Keratinocyte (primary cell): ENCODE data around the gene APCDD1. TPM values are rescaled to one million over a fixed set of nuclear protein-coding genes. Genes with fewer than 3 reads are reported as not detected.

Experiments
- DNase-seq: peaks from one replicate; pipeline ENCODE4 v3.0.0-alpha.2; 2011; ENCODE audit warnings: low read depth, missing footprints, low spot score
- FAIRE-seq: peaks from 2 replicates; lab custom pipeline; 2011; peaks lifted over from hg19 to GRCh38; lab: Jason Lieb, UNC
- H2AFZ ChIP-seq: 2 replicates; pipeline ENCODE4 v1.6.0; 2012; ENCODE audit warnings: low read length, control low read depth, inconsistent platforms; ENCODE audit not compliant: control insufficient read depth
- H3K27ac ChIP-seq: 2 replicates; pipeline ENCODE4 v1.5.1; 2011; ENCODE audit warnings: low read length; ENCODE audit not compliant: control insufficient read depth, insufficient read depth
- H3K27me3 ChIP-seq: 3 replicates; pipeline ENCODE4 v1.6.0; 2011; ENCODE audit warnings: low read length; ENCODE audit not compliant: control insufficient read depth, insufficient read depth; ENCODE audit errors: extremely low read depth
- H3K36me3 ChIP-seq, 2 experiments: 2 replicates in 1 of 2; 3 replicates in 1 of 2; pipeline ENCODE4 v1.5.1; 2011; ENCODE audit warnings: low read length in 2 of 2, mild to moderate bottlenecking in 1 of 2; ENCODE audit not compliant: control insufficient read depth in 2 of 2, insufficient read depth in 2 of 2; ENCODE audit errors: extremely low read depth in 1 of 2
- H3K4me1 ChIP-seq: 3 replicates; pipeline ENCODE4 v1.5.1; 2011; ENCODE audit warnings: low read length; ENCODE audit not compliant: control insufficient read depth, insufficient read depth; ENCODE audit errors: extremely low read depth
- H3K4me2 ChIP-seq: 3 replicates; pipeline ENCODE4 v1.6.0; 2011; ENCODE audit warnings: low read depth, low read length; ENCODE audit not compliant: control insufficient read depth, insufficient read depth; ENCODE audit errors: extremely low read depth
- H3K4me3 ChIP-seq, 3 experiments: fragments of 200-600 bp in 1 of 3; sonication (generic) in 1 of 3; 2 replicates in 2 of 3; 3 replicates in 1 of 3; pipeline ENCODE4 v1.5.1; 2011 to 2016; ENCODE audit warnings: low read length in 3 of 3, mild to moderate bottlenecking in 3 of 3, control low read depth in 2 of 3, inconsistent platforms in 1 of 3, low read depth in 1 of 3, mixed read lengths in 1 of 3, mixed run types in 1 of 3, moderate library complexity in 1 of 3; ENCODE audit not compliant: control insufficient read depth in 2 of 3, insufficient read depth in 2 of 3; ENCODE audit errors: extremely low read depth in 1 of 3
- H3K79me2 ChIP-seq: 2 replicates; pipeline ENCODE4 v1.6.0; 2012; ENCODE audit warnings: low read length; ENCODE audit not compliant: control insufficient read depth, insufficient read depth
- H3K9ac ChIP-seq: 3 replicates; pipeline ENCODE4 v1.6.0; 2011; ENCODE audit warnings: low read length; ENCODE audit not compliant: control insufficient read depth, insufficient read depth; ENCODE audit errors: extremely low read depth
- H3K9me1 ChIP-seq: 3 replicates; pipeline ENCODE4 v1.6.0; 2011; ENCODE audit warnings: low read length; ENCODE audit not compliant: control insufficient read depth, insufficient read depth; ENCODE audit errors: extremely low read depth
- H3K9me3 ChIP-seq: 2 replicates; pipeline ENCODE4 v1.5.1; 2012; ENCODE audit warnings: low read depth, low read length; ENCODE audit not compliant: control insufficient read depth
- H4K20me1 ChIP-seq: 3 replicates; pipeline ENCODE4 v1.6.0; 2011; ENCODE audit warnings: low read length; ENCODE audit not compliant: control insufficient read depth, insufficient read depth; ENCODE audit errors: extremely low read depth
- EZH2 ChIP-seq: IDR thresholded peaks from one replicate; pipeline ENCODE4 v1.6.1; 2012; ENCODE audit warnings: inconsistent platforms, mild to moderate bottlenecking, low read length, moderate library complexity
- dilution Hi-C: fragments of 300-500 bp; cut with MboI; formaldehyde crosslinking; loops from one replicate; pipeline ENCODE4 v1.7.0; 2020; ENCODE audit warnings: low sequenced_read_pairs; ENCODE audit not compliant: extremely low pct_ligation_motif_present
- polyA plus RNA-seq, 5 experiments: library from polyadenylated mRNA; depleted of rRNA in 3 of 5; stranded (reverse) in 3 of 5; stranded (forward) in 1 of 5; unstranded in 1 of 5; fragments of >200 nt; gene quantifications; 1 replicate in 1 of 5; 2 replicates in 3 of 5; 3 replicates in 1 of 5; pipeline versions ENCODE4 v1.2.1 to v1.2.3, GENCODE V29; 2011 to 2012; ENCODE audit warnings: missing spikeins in 2 of 5, low read depth in 1 of 5, low replicate concordance in 1 of 5
- TF ChIP-seq, protein P1 (sequence below), 3 experiments: IDR thresholded peaks in 1 of 3; conservative IDR thresholded peaks in 1 of 3; optimal IDR thresholded peaks in 1 of 3; 2 replicates in 2 of 3; 3 replicates in 1 of 3; pipeline versions ENCODE3 to v1.5.1; 2011; ENCODE audit warnings: low read length in 3 of 3, mild to moderate bottlenecking in 3 of 3, moderate library complexity in 2 of 3, control low read depth in 1 of 3, inconsistent platforms in 1 of 3; ENCODE audit not compliant: insufficient read depth in 2 of 3; ENCODE audit errors: extremely low read depth in 1 of 3

APCDD1 gene
- polyA plus RNA-seq, 1 donor (not counting 4 experiments of a cell fraction or from before 2014, with no cell fraction given), result 8.5 TPM

DNA sequence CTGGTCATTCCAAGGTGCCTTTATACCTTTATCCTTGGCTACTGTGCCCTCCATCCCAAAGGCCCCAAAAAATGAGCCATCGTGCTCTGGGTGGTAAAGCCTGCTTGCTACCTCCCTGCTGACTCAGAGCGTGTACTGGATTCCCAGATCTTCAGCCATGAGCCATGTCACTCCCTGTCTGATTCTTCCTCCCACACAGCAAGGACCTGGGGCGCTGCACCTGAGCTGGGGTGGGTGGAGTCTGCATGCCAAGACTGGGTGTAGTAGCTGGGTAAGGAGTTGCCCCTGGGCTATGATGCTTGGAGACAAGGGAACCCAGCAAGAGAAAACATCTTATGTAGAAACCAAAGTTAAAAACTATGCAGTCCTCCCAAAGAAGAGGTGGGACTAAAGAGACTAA is 37.2 kb upstream of the APCDD1 start:
- FAIRE-seq (peak; percentile 98), DNase-seq (peak; percentile 98)
- no peaks in the 10 kb centered on the region for H3K36me3 ChIP-seq
- H2AFZ ChIP-seq, result no peak overlapping the region
- peak overlapping the region; percentile 76 for H3K27ac ChIP-seq
- H3K9ac ChIP-seq, result peak overlapping the region; percentile 53
- no peaks in the 10 kb centered on the region for H3K27me3 ChIP-seq
- no peak for TF ChIP-seq EZH2
- TF ChIP-seq, protein P1, sequence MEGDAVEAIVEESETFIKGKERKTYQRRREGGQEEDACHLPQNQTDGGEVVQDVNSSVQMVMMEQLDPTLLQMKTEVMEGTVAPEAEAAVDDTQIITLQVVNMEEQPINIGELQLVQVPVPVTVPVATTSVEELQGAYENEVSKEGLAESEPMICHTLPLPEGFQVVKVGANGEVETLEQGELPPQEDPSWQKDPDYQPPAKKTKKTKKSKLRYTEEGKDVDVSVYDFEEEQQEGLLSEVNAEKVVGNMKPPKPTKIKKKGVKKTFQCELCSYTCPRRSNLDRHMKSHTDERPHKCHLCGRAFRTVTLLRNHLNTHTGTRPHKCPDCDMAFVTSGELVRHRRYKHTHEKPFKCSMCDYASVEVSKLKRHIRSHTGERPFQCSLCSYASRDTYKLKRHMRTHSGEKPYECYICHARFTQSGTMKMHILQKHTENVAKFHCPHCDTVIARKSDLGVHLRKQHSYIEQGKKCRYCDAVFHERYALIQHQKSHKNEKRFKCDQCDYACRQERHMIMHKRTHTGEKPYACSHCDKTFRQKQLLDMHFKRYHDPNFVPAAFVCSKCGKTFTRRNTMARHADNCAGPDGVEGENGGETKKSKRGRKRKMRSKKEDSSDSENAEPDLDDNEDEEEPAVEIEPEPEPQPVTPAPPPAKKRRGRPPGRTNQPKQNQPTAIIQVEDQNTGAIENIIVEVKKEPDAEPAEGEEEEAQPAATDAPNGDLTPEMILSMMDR (optimal IDR thresholded peaks at IDR 0.05 in 1 of 3, IDR thresholded peaks at IDR 0.05 in 1 of 3, conservative IDR thresholded peaks at IDR 0.05 in 1 of 3; ENCODE audit: extremely low read depth in 1 of 3, insufficient read depth in 2 of 3, low read length in 3 of 3), result no peak
- H3K4me1 ChIP-seq, result peaks cover 56% of the 10 kb centered on the region
- dilution Hi-C loops, result no loop called here
- H4K20me1 ChIP-seq, result no peaks in the 10 kb centered on the region
- H3K4me3 ChIP-seq, result no peak overlapping the region
- no peaks in the 10 kb centered on the region for H3K79me2 ChIP-seq
- no peaks in the 10 kb centered on the region for H3K9me1 ChIP-seq
- peaks cover 6% of the 10 kb centered on the region for H3K9me3 ChIP-seq
- H3K4me2 ChIP-seq, result peak overlapping the region; percentile 52

DNA sequence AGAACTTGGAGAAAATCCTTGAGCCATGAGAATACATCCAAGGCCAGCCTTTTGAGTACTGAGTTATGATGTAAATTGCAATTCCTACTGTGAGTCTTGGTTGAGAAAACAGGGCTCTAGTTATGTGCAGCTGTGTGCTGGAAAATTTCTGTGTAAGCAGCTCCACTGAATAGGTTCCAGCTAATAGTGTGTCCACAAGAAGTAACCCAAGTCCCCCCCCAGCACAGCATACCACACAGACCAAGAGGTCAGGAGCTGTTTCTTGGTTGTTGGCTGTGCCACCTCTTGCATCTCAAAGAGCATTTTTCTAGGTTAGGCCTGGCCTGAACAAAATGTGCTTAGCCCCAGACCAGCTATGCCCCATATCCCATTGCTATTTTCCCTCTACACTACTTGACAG is 36.8 kb upstream of the APCDD1 start:
- FAIRE-seq (no peak), DNase-seq (no peak)
- Histone ChIP-seq H3K4me3 (no peak overlapping the region), H4K20me1 (no peaks in the 10 kb centered on the region), H2AFZ (no peak overlapping the region), H3K79me2 (no peaks in the 10 kb centered on the region), H3K4me2 (peak overlapping the region; percentile 52), H3K9me1 (no peaks in the 10 kb centered on the region), H3K4me1 (peaks cover 57% of the 10 kb centered on the region), H3K9me3 (peaks cover 6% of the 10 kb centered on the region), H3K36me3 (no peaks in the 10 kb centered on the region), H3K9ac (peak overlapping the region; percentile 53), H3K27me3 (no peaks in the 10 kb centered on the region), H3K27ac (peak overlapping the region; percentile 76)
- TF ChIP-seq EZH2, result no peak
- TF ChIP-seq, protein P1 (optimal IDR thresholded peaks at IDR 0.05 in 1 of 3, IDR thresholded peaks at IDR 0.05 in 1 of 3, conservative IDR thresholded peaks at IDR 0.05 in 1 of 3; ENCODE audit: extremely low read depth in 1 of 3, insufficient read depth in 2 of 3, low read length in 3 of 3), result no peak
- dilution Hi-C loops, result no loop called here
